ENCODE results near the gene ERBIN. TPM values are rescaled to one million over a fixed set of nuclear protein-coding genes. Genes with fewer than 3 reads are reported as not detected.
A peak's percentile ranks its signal among the peaks of the same experiment; 100 is the strongest.

ERBIN gene
- total and polyA plus RNA-seq, 9 of the 15 experiments (the other 6 are each of a cell fraction or from before 2014, with no cell fraction given) = 11.9 to 72.8 (median 41.7) TPM

DNA sequence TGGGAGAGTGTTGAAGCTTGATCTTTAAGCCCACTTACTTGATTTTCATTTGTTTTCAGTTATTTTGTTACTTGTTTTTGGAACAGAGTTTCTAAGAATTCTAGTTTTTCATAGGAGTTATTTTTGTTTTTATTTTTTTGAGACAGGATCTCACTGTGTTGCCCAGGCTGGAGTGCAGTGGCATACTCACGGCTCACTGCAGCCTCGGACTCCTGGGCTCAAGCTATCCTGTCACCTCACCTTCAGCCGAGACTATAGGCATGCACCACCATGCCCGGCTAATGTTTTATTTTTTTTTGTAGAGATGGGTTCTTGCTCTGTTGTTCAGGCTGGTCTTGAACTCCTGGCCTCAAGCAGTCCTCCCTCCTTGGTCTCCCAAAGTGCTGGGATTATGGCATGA is 6.3 kb downstream of the ERBIN start:
- ChIA-PET CTCF (ENCODE audit: low intra/inter-chr PET ratio) (no interaction called here), POLR2A (interaction anchor here (2.3 to 2.4 kb wide), 2 partner anchors 15 to 37 kb away, joined by 6 read pairs; no protein-coding TSS in a partner anchor)
- BruUV-seq (replicated peaks) = no TSS peak
- Histone ChIP-seq H3K36me3 (ENCODE audit: control insufficient read depth, insufficient read depth, low read length) (peaks cover 35% of the 10 kb centered on the region), H3K9me3 (replicated peaks; ENCODE audit: control insufficient read depth, insufficient read depth, low read depth, low read length) (no peaks in the 10 kb centered on the region), H3K9me1 (ENCODE audit: control insufficient read depth, insufficient read depth, low read length) (no peaks in the 10 kb centered on the region), H3K4me3 (no peak overlapping the region), H2AFZ (ENCODE audit: low read depth, low read length) (no peak overlapping the region), H3K4me2 (ENCODE audit: insufficient read depth, low read length) (no peak overlapping the region), H4K20me1 (replicated peaks; ENCODE audit: control insufficient read depth, insufficient read depth, low read length) (peaks cover 9% of the 10 kb centered on the region; the same call in 1 of the 2 replicates), H3K27ac (ENCODE audit: extremely low read depth, low read depth, low read length) (no peak overlapping the region), H3K9ac (ENCODE audit: insufficient read depth in 1 of 2, low read depth in 2 of 2, low read length in 2 of 2) (no peak overlapping the region), H3K27me3 (ENCODE audit: control insufficient read depth in 2 of 2, insufficient read depth in 2 of 2, low read length in 2 of 2) (no peaks in the 10 kb centered on the region), H3K4me1 (replicated peaks in 1 of 2; ENCODE audit: control insufficient read depth in 2 of 2, insufficient read depth in 2 of 2, low read length in 2 of 2) (peaks cover 3 to 7% of the 10 kb centered on the region in 2 experiments; a peak in 2 of 5 replicates), H3K79me2 (ENCODE audit: control insufficient read depth, insufficient read depth, low read length) (peaks cover 99% of the 10 kb centered on the region)
- ATAC-seq (no peak), FAIRE-seq (no peak), DNase-seq (ENCODE audit: extremely low read depth in 1 of 4, low spot score in 3 of 4) (no peak)
- TF ChIP-seq BCOR (IDR thresholded peaks at IDR 0.05) (0 out of 2 replicates have a peak, but pooled peaks have one; percentile 22), ZNF316 (IDR thresholded peaks at IDR 0.05) (no peak), ZNF121 (CRISPR knock-in tag; conservative IDR thresholded peaks at IDR 0.05) (peak; percentile 81)
- in situ Hi-C loops (cut with MboI) (no loop called here), intact Hi-C loops (cut with micrococcal nuclease) (no loop called here)
- whole genome bisulfite sequencing (ENCODE audit: insufficient coverage, low coverage, missing lambda C conversion rate) = 92% methylated on average over 4 of the region's 4 CpGs

DNA sequence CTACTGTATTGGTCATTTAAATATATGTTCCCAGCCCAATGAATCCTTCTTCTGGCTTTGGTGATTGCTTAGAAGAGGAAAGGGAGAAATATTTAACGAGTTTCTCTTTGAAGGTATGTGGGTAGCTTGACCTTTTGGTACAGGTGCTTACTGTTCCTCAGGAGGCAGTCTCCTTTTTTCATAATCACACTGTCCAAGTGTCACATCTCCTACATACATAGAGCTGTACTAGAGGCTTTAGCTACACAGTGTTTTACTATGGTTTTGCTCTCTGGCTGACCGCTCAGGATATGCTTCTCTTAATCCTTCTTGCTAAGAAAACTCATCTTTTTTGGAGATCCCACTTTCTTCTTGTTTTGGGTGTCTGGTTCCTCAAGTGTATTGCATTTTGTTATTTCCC is 6.9 kb downstream of the ERBIN start:
- H2AFZ ChIP-seq (ENCODE audit: low read depth, low read length) = no peak overlapping the region
- H3K9me3 ChIP-seq (replicated peaks; ENCODE audit: control insufficient read depth, insufficient read depth, low read depth, low read length) = no peaks in the 10 kb centered on the region
- H3K9me1 ChIP-seq (ENCODE audit: control insufficient read depth, insufficient read depth, low read length) = no peaks in the 10 kb centered on the region
- intact Hi-C loops (cut with micrococcal nuclease) = no loop called here
- H3K27ac ChIP-seq (ENCODE audit: extremely low read depth, low read depth, low read length) = no peak overlapping the region
- WGBS (ENCODE audit: insufficient coverage, low coverage, missing lambda C conversion rate) = 53% methylated on average over 2 of the region's 2 CpGs
- ChIA-PET CTCF (ENCODE audit: low intra/inter-chr PET ratio) (interaction anchor here (0.7 kb wide), 1 partner anchor 720 kb away, joined by 3 read pairs; no protein-coding TSS in a partner anchor), POLR2A (interaction anchor here (0.8 to 2.4 kb wide), 2 partner anchors 10 to 14 kb away, joined by 3 to 6 read pairs; no protein-coding TSS in a partner anchor)
- peaks cover 37% of the 10 kb centered on the region for H3K36me3 ChIP-seq (ENCODE audit: control insufficient read depth, insufficient read depth, low read length)
- peak; percentile 16; the same call in 2 of the 3 replicates for ATAC-seq
- no TSS peak for BruUV-seq (replicated peaks)
- H3K4me3 ChIP-seq = no peak overlapping the region
- in situ Hi-C loops (cut with MboI) = no loop called here
- DNase-seq (ENCODE audit: extremely low read depth in 1 of 4, low spot score in 3 of 4) = no peak
- H3K4me2 ChIP-seq (ENCODE audit: insufficient read depth, low read length) = no peak overlapping the region
- no peak overlapping the region for H3K9ac ChIP-seq (ENCODE audit: insufficient read depth in 1 of 2, low read depth in 2 of 2, low read length in 2 of 2)
- peaks cover 9% of the 10 kb centered on the region; the same call in 1 of the 2 replicates for H4K20me1 ChIP-seq (replicated peaks; ENCODE audit: control insufficient read depth, insufficient read depth, low read length)
- H3K4me1 ChIP-seq (replicated peaks in 1 of 2; ENCODE audit: control insufficient read depth in 2 of 2, insufficient read depth in 2 of 2, low read length in 2 of 2) = peaks cover 3 to 7% of the 10 kb centered on the region in 2 experiments; a peak in 2 of 5 replicates
- H3K79me2 ChIP-seq (ENCODE audit: control insufficient read depth, insufficient read depth, low read length) = peaks cover 99% of the 10 kb centered on the region
- no peak for FAIRE-seq
- H3K27me3 ChIP-seq (ENCODE audit: control insufficient read depth in 2 of 2, insufficient read depth in 2 of 2, low read length in 2 of 2) = no peaks in the 10 kb centered on the region
- TF ChIP-seq PHTF2 (CRISPR knock-in tag; IDR thresholded peaks at IDR 0.05) = no peak
- TF ChIP-seq ZNF175 (CRISPR knock-in tag; IDR thresholded peaks at IDR 0.05; ENCODE audit: low read depth) = no peak
- TF ChIP-seq HNRNPLL (IDR thresholded peaks at IDR 0.05; ENCODE audit: low read depth, low read length, poor library complexity, severe bottlenecking) = no peak
- TF ChIP-seq, protein P1, sequence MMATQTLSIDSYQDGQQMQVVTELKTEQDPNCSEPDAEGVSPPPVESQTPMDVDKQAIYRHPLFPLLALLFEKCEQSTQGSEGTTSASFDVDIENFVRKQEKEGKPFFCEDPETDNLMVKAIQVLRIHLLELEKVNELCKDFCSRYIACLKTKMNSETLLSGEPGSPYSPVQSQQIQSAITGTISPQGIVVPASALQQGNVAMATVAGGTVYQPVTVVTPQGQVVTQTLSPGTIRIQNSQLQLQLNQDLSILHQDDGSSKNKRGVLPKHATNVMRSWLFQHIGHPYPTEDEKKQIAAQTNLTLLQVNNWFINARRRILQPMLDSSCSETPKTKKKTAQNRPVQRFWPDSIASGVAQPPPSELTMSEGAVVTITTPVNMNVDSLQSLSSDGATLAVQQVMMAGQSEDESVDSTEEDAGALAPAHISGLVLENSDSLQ (IDR thresholded peaks at IDR 0.05) = no peak
- TF ChIP-seq PRMT5 (CRISPR knock-in tag; IDR thresholded peaks at IDR 0.05) = no peak
- TF ChIP-seq, protein P2, sequence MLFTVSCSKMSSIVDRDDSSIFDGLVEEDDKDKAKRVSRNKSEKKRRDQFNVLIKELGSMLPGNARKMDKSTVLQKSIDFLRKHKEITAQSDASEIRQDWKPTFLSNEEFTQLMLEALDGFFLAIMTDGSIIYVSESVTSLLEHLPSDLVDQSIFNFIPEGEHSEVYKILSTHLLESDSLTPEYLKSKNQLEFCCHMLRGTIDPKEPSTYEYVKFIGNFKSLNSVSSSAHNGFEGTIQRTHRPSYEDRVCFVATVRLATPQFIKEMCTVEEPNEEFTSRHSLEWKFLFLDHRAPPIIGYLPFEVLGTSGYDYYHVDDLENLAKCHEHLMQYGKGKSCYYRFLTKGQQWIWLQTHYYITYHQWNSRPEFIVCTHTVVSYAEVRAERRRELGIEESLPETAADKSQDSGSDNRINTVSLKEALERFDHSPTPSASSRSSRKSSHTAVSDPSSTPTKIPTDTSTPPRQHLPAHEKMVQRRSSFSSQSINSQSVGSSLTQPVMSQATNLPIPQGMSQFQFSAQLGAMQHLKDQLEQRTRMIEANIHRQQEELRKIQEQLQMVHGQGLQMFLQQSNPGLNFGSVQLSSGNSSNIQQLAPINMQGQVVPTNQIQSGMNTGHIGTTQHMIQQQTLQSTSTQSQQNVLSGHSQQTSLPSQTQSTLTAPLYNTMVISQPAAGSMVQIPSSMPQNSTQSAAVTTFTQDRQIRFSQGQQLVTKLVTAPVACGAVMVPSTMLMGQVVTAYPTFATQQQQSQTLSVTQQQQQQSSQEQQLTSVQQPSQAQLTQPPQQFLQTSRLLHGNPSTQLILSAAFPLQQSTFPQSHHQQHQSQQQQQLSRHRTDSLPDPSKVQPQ (CRISPR knock-in tag; IDR thresholded peaks at IDR 0.05; ENCODE audit: borderline replicate concordance) = no peak
- TF ChIP-seq, protein P3, sequence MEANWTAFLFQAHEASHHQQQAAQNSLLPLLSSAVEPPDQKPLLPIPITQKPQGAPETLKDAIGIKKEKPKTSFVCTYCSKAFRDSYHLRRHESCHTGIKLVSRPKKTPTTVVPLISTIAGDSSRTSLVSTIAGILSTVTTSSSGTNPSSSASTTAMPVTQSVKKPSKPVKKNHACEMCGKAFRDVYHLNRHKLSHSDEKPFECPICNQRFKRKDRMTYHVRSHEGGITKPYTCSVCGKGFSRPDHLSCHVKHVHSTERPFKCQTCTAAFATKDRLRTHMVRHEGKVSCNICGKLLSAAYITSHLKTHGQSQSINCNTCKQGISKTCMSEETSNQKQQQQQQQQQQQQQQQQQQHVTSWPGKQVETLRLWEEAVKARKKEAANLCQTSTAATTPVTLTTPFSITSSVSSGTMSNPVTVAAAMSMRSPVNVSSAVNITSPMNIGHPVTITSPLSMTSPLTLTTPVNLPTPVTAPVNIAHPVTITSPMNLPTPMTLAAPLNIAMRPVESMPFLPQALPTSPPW (CRISPR knock-in tag; IDR thresholded peaks at IDR 0.05) = no peak
- TF ChIP-seq CSDE1 (IDR thresholded peaks at IDR 0.05) = no peak
- no peak for TF ChIP-seq CEBPB (tag; IDR thresholded peaks at IDR 0.05)

All from K562 (cell line).